Measurements from ENCODE around the gene C3orf38.
"Not testable (repeated sequence)": the region's sequence is repeated elsewhere in the genome, so short reads cannot be mapped to it uniquely, and the experiment has no call there.

C3orf38 gene

DNA sequence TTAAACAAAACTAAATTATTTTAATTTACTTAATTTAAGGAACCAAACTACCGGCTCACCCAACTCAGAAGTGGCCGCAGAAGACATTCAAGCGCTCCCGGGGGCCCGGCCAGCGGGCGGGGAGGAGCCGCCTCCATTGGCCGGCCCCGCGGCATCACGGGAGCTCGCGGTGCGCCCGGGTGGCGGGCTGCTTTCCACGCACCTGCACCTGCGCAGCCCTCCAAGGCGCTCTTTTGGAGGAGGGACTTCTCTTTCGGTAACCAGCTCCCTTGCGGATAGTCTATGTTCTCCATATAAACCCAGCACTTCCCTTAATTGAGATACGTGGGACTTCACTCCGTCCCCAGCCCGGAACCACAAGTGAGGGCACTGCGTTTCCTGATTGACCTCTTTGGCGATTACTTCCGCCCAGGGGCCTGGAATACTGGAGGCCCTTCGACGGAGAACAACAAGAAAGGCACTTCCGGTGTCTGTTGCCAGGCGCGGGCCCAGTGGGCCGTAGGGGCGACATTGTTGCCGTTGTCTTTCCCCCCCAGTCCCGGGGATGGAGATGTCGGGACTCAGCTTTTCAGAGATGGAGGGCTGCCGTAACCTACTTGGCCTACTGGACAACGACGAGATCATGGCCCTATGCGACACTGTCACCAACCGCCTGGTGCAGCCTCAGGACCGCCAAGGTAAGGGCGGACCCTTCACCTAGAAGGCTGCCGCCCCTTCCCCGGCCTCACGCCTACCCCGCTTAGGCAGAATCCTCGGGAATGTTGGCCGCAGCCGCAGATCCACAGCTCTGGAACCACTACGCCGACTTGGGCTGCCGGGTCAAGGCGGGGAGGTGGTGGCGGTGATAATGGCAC, at the start of gene C3orf38:
Gene C3orf38, plus strand, starts transcription at position 451 of the 854 bp plus-strand sequence. Its CDS starts 94 bp downstream, at position 545.
- peak; percentile 55 to 58 for DNase-seq (ENCODE audit: low read depth in 2 of 2, low spot score in 1 of 2)

DNA sequence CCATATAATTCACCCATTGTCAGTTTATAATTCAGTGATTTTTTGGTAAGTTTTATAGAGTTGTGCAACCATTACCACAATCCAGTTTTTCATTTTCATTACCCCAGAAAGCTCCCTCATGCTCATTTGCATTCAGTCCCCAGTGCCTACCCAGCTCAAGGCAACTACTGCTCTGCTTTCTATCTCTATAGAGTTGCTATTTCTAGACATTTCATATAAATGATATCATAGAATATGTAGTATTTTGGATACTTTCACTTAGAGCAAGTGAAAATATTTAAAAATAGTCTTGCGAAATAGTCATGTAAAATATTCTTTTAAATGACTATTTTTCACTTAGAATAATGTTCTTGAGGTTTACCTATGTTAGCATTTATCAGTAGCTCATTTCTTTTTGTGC, 48.6 kb upstream of the C3orf38 start:
- no peak for DNase-seq (ENCODE audit: low read depth in 2 of 2, low spot score in 1 of 2)

DNA sequence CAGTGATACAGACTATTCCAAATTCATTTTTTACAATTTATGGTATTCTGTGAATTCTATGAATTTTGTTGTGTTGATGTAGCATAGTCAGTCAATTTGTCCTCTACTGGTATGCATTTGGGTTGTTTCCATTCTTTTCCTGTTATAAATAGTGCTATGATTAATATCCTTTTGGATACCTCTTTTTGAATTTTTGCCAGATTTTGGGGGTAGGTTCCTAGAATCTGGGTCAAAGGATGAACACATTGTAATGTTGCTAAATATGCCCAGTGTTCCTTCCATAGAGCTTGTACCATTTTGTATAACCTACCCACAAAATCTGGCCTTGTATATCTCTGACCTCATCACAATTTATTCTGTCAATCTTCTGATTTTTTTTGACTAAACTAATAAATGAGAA, 44.4 kb upstream of the C3orf38 start:
- DNase-seq (ENCODE audit: low read depth in 2 of 2, low spot score in 1 of 2): no peak

DNA sequence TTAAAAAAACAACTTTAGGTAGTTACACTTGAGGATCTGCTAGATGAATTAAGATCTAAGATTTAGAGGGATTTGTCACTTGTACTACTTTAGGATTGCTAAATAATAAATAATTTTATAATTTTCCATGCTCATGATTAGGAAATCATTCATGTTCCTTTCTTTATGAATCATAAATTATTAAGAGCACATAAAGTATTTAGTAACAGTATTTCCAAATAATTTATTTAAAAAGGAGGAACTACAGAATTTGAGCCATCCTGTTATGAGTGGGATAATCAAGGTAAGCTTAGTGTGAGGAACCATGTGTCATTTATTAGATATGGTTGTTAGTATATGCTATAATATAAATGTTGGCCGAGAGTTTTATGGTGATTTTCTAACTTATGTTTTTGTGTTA, 37.5 kb upstream of the C3orf38 start:
- no peak for DNase-seq (ENCODE audit: low read depth in 2 of 2, low spot score in 1 of 2)

DNA sequence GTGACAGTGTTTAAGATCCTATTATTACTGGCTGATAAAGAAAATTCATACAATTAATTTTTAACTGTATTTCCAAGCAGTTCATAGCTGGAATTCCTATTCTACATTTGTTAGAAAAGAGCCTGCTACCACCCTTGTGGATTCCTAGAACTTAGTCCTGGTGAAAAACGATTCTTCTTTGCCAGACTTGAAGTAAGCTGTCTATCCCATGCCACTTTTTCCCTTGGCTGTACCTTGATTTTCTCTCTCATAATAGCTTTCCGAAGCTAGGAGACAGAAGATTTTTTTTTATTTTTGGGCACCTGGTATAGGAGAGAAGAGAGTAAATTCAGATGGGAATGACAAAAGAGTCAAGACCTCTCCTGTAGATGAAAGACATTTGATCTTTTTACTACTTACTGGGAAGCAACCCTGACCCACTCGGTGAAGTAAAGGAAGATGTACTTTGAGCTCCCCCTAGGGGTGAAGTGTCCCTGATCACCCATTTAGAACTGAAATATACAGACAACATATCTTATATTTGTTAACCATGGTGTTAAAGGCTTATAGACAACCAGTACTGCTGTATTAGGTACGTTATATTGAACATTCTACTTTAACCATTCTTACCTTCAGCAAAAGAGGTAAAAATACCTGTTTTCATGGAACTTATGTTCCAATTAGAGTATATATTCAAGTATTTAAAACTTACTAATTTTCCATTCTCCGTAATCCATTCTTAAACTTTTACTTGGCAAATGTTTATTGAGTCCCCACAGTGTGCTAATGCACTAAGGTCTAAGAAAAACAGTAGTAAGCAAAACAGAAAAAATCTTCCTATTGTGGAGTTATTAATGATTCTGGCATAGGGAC, 36.2 kb upstream of the C3orf38 start:
- DNase-seq (ENCODE audit: low read depth in 2 of 2, low spot score in 1 of 2): peak; percentile 9 to 26

DNA sequence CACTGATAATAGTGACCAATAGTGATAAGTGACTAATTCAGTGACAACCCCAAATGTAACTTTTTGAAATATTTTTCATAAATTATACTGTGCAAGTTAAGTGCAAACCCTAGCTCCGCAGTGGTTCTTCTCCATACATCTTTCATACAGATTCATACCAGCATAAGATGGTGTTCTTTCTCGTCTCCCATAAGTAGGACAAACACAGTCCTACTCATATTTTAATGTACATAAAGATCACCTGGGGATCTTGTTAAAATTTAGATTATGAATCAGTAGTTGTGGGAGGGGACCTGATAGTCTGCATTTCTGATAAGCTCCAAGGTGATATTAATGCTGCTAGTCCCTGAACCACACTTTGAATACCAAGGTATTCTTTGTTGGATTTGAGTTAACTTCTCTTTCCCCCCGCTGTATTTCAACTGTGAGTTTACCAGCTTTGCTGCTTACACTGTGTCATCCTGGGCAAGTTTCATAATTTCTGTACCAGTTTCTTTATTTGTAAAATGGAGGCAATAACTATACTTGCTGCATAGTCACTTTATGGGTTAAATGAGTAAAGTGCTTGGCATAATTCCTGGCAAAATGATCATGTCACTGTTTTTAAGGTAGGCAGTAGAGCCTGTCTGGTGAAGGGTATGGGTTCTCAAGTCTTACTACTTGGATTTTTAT, 34.7 kb upstream of the C3orf38 start:
- DNase-seq (ENCODE audit: low read depth in 2 of 2, low spot score in 1 of 2): no peak

DNA sequence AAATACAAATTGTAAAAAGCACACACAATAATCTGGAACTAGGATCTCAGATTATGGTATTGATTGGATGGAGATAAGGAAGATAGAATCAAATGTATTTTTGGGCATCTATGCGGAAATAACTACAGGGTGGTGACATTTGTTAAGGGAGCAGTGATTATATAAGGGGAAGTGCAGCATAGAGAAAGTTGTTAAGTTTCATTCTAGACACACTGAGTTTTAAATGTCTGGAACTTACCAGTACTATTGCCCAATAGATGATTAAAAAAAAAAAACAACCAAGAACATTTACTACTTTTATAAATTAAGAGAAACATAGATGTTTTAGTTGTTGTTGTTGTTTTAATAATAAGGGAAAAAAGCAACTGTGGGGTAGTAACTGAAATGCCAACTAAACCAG, 32.1 kb upstream of the C3orf38 start:
- no peak for DNase-seq (ENCODE audit: low read depth in 2 of 2, low spot score in 1 of 2)

DNA sequence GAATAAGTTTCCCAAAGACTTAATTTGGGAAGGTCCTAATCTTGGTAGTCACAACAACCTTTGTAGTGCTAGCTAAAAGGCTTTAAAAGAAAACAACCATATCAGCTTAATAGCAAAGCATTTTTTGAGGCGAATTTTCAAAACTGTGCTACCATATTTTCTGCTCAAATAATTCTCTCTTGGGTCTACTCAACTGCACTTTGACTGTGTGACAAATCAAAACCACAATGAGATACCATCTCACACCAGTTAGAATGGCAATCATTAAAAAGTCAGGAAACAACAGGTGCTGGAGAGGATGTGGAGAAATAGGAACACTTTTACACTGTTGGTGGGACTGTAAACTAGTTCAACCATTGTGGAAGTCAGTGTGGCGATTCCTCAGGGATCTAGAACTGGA, 31.2 kb upstream of the C3orf38 start:
- DNase-seq (ENCODE audit: low read depth in 2 of 2, low spot score in 1 of 2): not testable (repeated sequence)

DNA sequence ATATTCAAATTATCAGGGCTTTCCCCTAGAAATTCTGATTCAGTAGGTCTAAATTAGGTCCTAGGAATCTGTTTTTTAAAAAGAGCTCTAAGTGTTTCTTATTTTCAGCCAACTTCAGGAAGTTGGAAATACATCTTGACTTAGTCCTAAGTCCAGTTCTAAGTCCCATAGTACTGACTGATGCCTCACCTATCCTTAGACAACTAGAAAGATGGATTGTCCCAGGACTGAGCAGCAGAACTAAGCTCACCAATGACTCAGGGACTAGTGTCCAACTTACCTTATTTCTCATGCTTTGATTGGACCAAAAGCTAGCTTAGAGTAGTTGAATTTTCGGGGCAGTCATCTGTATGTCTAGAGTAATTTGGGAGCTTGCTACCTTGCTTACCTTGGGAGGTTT, 26.2 kb upstream of the C3orf38 start:
- DNase-seq (ENCODE audit: low read depth in 2 of 2, low spot score in 1 of 2): no peak

DNA sequence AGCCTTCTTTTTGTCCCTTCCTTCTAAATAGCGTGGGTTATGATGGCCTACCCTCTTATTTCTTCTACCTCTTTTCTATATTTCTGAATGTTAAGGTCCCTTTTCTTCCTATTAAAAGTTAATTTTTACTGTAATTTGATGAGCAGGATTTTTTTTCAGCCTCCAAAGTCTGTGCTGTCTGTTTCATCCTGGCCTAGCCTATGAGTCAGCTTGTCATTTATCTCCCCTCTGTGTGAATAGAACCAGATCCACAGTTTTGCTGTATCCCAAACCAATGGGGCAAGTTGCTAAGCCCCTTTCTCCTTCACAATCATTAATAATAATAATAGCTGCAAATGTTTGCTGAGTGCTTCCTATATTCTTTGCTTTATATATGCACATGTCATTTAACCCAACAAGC, 18.1 kb upstream of the C3orf38 start:
- DNase-seq (ENCODE audit: low read depth in 2 of 2, low spot score in 1 of 2): no peak

DNA sequence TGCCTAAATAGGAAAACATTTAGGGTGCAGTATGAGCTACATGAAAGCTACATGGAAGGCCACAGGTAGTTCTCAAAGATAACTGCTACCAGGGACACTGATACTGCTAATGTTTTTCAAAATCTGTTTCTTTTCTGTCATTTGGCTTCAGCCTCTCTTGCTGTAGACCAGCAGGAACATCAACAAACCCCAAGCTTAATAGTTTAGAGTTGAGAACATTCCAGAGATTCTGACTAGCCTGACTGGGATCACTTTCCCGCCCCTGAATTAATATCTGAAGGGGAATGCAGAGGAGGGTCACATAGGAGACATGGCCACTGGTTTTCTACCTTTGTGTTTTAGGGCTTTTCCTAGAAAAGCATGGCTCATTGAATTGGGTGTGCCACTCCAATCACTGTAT, 16.9 kb upstream of the C3orf38 start:
- DNase-seq (ENCODE audit: low read depth in 2 of 2, low spot score in 1 of 2): no peak

DNA sequence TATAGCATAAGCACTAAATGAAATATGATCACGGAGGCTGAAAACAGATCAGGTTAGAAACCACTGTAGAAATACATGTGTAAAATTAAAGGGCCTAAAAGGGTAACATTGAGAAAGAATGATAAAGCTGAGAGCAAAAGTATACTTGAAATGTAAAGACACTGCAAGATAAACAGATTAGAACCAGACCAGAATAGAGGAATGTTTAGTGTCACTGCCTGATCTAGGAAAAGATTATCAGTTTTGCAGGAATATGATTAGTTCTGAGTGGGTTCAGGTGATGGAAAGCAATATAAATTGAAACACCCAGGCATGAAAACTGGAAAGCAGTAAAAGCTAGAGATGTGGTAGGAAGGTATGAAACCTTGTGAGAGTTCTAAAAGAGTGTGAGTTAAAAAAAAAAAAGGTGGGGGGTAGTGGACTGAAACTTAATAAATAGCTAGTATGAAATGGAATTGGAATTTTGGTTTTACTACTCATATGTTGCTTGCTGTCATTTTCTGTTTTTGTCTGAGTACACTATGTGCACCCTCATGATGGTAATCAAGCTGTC, 16.0 kb upstream of the C3orf38 start:
- no peak for DNase-seq (ENCODE audit: low read depth in 2 of 2, low spot score in 1 of 2)

DNA sequence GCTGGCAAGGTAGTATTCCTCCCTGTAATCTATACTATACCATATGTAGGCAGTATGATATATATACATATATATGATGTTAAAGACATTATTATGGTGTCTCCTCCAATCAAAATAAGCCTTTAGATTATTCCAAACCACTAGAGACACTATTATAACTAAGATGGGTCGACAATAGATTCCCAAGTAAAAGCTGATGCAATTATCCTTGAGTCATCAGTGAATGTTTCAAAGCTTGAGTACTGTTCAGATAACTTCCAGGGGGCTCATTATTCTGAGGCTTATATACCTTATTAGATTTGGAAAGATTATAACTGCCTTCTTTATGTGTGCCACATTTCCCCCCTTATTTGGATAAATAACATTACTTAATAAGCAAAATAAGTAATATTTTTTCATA, 11.9 kb upstream of the C3orf38 start:
- DNase-seq (ENCODE audit: low read depth in 2 of 2, low spot score in 1 of 2): no peak

DNA sequence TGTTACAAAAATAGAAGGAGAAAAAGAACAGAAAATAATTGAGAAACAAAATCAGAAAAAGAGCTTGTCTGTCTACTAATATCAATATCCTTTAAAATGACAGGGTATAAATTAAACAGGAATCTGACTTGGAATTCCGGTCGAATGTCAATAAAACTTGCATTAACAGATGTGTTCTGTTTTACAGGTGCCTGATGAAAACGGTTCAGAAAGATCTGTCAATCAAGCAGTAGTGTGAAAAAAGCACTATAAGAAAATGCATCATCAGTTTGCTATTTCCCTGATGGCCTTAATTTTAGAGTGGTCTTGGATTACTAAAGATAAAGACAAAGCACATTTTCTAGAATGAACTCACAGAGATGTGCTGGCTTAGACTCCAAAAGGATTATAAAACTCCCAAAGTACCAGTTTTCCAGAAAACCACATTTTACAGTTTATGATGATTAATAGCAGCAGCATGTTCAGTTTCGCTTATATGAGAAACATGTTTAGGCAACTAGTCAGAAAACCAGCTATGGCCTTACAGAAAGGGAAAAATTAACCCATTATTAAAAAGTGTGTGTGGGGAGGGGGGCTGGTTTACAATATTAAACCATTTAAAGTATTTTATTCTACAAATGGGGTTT, 8.2 kb upstream of the C3orf38 start:
- no peak for DNase-seq (ENCODE audit: low read depth in 2 of 2, low spot score in 1 of 2)

DNA sequence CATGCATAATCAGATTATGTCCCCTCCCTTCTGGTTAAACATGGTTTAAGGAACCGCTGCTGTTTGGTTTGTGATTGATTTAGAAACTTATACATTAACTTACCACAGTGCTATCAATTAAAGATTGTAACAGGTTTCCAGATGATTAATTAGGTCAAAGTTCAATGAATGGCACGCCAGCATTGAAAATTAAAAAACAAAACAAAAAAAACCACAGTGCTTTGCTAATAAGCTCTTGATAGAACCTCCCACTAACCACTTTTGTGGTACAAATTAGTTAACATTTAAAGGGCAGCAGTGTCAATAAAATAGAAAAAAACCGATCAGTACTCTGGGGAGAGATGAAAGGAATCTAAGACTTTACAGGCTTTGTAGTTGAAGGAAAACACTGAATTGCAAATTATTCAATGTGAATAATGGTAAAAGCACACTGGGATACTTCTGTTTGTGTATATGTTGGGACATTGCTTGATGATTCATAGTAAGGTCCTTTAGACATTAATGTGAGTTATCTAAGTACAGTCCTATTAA, 7.6 kb upstream of the C3orf38 start:
- no peak for DNase-seq (ENCODE audit: low read depth in 2 of 2, low spot score in 1 of 2)

DNA sequence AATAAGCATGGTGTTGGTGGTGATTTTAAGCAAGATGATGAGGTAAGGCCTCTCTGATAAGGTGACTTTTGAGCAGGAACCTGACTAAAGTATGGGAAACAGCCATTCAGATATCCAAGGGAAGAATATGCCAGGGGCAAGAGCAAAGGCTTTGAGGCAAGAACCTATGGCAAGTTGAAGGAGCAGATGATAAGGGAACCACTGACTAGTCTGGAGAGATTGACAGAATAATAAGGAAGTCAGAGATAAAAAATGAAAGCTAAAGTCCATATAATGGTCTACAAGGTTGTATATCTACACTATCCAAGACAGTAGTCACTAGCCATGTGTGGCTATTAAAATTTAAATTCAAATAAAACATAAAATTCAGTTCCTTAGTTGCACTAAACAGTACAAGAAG, 2.5 kb upstream of the C3orf38 start:
- DNase-seq (ENCODE audit: low read depth in 2 of 2, low spot score in 1 of 2): no peak

DNA sequence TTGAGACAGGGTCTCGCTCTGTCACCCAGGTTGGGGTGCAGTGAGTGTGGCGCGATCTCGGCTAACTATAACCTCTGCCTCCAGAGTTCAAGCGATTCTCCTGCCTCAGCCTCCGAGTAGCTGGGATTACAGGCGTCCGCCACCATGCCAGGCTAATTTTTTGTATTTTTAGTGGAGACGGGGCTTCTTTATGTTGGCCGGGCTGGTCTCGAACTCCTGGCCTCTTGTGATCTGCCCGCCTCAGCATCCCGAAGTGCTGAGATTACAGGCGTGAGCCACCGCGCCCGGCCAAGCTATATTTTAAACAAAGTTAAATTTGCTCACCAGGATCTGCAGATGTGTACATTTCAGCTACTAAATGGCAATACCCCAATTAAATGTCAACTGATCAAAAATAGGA, 1.1 kb upstream of the C3orf38 start:
- no peak for DNase-seq (ENCODE audit: low read depth in 2 of 2, low spot score in 1 of 2)

DNA sequence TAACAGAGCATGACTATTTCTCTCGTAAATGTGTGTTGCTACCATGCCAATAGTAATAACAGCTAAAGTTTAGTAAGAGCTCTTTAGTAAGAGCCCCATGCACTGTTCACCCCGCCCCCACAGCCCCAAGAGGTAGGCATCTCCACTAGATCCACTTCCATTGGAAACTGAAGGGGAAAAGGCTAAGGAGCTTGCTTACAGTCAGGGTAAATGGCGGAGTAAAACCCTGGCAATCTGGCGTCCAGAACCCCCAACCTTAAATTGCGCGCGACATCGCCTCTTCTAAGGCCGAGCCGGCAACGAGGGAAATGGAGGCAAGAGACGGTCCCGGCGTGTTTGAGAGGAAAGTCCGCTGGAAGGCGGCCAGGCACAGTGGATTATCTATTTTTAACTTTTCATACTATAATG, 654 bp upstream of the C3orf38 start:
- no peak for DNase-seq (ENCODE audit: low read depth in 2 of 2, low spot score in 1 of 2)

DNA sequence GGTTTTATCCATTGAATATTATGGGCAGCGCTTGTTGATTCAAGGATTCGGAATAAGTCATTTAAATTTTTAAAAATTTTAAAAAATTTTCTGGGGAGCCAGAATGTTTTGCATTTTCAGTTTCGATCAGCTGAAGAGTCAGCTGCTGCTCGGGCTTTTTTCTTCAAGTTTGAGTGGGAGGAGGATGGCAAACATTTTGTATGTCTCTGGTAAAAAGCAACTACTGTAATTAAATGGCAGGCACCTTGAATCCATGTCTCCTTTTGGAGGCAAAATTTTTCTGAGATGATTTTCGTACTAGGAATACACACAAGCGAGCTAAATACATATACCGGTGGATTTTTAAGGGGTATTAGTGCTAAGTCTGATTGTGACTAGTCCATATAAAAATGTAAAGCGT, 612 bp downstream of the C3orf38 start:
- DNase-seq (ENCODE audit: low read depth in 2 of 2, low spot score in 1 of 2): no peak

DNA sequence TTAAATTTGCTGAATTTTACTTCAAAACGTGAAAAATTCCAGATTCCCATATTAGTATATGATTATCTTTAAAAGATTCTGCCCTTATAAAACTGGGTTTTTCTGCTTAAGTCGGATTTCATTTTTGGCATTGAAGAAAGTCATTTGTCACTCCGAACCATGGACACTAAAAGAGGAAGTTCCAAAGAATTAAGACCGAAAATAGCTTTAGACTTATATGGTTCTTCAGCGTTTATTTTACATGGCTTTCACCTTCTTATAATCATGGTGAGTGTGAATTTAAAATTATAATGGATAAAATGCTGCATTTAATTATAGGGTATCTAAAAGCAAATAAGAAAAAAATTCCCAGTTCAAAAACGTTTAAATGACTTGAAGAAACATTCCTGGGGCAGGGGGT, 1.0 kb downstream of the C3orf38 start:
- DNase-seq (ENCODE audit: low read depth in 2 of 2, low spot score in 1 of 2): no peak

DNA sequence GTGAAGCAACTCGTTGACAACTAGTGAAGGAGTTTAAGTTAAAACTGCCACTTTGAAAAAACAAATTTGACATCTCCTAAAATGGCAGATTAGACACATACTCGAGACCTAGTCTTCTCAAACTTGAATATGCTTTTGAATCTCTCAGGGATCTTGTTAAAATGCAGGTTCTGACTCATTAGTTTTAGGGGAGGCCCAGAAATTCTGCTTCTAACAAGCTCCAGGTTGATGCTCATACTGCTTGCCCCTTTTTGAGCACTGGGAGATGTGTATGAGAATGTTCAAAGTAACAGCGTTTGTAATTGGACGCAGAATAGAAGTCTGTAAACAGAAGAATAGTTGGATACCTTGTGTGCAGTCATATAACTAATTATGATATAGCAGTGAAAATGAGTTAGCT, 1.6 kb downstream of the C3orf38 start:
- DNase-seq (ENCODE audit: low read depth in 2 of 2, low spot score in 1 of 2): no peak
